Measurements from ENCODE around the gene SPECC1L.

SPECC1L gene

DNA sequence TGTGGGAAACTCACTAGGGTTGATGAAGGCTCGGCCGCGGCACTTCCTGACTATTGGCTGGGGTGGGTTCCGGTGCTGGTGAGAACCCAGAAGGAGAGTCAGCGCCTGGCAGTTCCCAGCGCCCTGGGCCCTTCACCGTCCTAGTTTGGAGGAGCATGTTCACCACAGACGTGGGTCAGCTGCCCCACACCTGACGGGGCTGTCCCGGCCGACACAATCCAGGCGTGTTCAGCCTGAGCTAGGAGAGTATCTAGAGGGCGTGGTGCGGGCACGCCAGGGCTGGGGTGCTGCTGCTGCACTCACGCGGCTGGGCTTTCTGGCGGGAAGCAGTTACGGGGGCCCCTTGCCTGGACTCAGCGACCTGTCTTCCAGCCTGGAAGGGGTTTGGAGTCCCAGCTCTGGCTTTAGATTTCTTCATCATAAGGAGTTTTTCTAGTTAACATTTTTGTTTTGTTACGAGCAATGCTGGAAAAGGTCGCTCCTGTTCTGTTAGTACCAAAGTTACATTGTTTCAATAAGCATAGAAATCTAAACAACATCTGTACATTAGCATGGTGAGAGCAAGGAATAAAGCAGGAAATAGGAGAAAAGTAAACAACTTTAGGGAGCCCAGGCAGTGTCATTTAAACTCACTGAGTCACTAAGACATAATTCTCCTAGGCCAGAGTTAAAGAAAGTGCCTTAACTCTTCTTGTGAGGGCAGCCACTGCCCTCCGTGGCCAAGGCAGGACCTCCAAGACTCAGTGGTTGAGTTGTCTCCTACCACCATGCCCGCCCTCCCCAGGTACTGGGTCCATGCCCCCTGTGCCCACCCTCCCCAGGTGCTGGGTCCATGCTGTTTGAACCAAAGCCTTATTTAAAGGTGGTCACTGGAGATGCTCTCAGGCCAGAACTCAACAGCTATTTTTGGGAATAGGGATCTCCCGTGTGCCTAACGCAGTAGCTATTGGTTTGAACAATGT, 144.6 kb downstream of the SPECC1L start:
- no peak for DNase-seq (ENCODE audit: low read depth in 2 of 2)

GRCh38 chr22:24416095-24416494, 145.5 kb downstream of the SPECC1L start:
- no peak for DNase-seq (ENCODE audit: low read depth in 2 of 2)

GRCh38 chr22:24416611-24417010, 146.0 kb downstream of the SPECC1L start:
- no peak for DNase-seq (ENCODE audit: low read depth in 2 of 2)

DNA sequence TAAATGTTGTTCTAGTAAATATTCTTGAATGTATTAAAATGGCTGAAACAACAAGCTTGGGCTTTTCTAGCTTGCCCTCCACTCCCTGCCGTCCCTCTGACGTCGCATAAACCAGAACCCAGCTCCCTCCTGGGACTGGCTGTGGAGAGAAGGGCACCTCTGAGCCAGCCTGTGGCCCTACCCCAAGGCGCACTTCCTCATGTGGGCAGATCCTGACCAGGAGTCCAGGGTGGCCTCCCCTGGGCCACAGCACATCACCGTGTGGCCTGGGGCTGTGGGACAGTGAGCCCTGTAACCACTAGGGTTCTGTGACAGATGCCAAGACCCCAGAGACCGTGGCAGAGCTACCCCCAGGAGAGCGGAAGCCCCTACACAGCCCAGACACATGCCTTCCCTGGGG, 146.6 kb downstream of the SPECC1L start:
- no peak for DNase-seq (ENCODE audit: low read depth in 2 of 2)

DNA sequence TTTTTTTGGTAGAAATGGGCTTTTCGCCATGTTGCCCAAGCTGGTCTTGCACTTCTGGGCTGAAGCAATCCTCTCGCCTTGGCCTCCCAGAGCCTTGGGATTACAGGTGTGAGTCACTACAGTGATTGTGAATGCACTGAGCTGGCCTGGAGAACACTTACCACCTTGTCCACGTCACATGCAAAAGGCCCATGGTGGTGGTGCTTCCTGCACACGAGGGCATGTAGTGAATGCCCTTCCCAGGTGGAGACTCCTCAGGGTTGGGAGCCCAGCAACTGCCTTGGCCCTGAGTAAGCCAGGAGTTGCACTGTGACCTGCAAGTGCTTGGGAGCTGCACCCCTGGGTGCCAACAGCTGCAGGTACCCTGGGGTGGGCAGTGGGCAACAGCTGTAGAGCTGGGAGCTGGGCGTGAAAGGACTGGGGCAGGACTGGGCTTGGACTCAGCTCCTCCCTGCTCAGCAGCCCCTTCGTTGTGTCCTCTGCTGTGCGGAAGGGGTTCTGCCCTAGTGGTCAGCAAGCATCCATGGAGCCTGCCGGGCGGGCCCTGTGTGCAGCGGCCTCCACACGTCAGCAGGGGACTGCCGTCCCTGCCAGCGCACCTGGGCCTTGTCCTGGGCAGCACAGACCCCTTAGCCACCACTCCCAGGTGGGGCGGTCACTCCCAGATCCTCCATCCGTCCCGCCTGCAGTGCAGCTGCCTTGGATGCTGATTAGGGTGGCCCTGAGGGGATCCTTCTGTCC, 147.4 kb downstream of the SPECC1L start:
- DNase-seq (ENCODE audit: low read depth in 2 of 2) = no peak

DNA sequence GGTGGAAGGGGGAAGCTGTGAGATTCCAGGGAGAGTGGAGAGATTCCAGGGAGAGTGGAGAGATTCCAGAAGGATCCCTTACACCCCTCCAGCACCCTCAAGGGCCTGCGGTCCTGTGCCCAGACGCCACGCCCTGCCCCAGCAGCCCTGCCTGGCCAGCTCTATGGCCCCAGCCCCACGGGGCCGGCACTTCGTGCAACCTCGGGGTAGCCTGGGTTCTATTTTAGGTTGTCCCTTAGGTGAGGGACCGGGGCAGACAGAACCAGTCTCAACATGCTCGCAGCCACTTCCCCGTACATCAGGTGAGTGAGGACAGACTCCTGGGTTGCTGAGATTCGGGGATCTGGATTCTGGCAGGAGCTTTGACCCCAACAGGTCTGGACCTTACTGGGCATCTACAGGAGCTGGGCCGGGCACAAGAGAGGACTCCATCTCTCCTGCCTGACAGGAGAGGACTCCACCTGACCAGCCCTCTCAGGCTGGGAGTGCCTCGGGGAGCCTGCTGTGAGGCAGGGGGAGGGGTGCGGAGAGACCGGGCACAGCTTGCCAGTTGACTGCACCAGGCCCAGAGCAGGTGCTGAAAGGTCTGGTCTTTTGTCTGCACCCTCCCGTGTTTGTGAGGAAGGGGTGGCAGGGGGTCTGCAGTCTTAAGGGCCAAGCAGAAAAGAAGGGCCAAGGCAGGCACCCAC, 148.3 kb downstream of the SPECC1L start:
- DNase-seq (ENCODE audit: low read depth in 2 of 2) = no peak

- DNase-seq (ENCODE audit: low read depth in 2 of 2) = no peak
Observed at GRCh38 chr22:24419475-24419850, 148.8 kb downstream of the SPECC1L start.

DNA sequence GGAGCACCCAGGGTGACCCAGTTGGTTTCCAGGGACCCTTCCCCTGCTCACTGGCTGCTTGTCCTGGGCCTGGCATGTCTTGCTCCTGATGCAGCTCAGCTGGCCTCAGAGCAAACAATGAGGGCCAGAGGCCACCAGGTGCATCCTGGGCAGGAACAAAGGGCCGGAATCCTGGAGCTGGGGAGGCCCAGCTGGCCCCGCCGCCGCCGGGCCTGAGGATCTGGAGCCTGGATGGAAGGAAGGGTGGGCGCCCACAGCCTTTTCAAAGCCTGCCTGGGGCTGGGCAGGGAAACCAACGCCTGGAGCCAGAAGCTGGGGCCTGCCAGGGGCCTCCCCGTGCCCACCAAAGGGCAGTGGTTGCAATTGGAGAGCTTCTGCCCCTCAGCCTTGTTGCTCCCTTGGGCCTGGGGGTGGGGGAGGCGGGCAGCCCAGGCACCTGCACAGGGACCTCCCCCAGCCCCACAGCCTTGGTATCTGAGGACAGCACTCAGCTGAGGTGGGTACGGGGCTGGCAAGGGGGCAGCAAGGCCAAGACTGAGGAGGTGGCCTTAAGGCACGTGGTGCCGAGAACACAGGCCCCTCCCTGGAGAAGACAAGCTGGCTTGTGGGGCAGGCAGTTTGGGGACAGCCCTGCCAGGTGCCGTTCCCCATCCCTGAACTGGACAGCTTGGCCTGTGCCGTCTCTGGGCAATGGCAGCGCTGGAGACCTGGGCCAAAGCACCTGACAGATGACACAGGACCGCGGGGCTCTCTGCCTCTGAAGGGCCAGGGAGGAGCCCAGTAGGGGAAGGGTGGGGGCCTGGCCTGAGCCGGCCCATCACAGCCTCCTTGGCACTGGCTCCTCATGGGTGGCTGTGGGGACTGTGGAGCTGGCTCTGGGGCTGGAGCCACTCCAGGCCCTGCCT, 149.7 kb downstream of the SPECC1L start:
- no peak for DNase-seq (ENCODE audit: low read depth in 2 of 2)

DNA sequence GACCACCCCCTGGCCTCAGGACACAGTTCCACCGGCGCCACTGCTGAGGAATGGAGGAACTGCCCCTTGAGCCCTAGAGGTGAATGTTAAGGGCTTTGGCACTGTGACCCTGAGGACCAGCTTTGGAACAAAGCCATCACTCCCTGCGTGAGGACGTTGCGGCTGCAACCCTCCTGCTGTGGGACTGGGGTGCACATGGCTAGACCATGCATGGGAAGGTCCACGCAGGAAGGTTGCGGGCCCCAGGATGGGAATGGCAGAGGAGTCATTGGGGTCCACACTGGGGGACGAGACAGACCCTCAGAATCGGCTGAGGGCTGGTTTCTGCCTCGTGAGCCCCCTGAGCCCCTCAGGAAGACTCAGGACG, 150.3 kb downstream of the SPECC1L start:
- no peak for DNase-seq (ENCODE audit: low read depth in 2 of 2)

DNA sequence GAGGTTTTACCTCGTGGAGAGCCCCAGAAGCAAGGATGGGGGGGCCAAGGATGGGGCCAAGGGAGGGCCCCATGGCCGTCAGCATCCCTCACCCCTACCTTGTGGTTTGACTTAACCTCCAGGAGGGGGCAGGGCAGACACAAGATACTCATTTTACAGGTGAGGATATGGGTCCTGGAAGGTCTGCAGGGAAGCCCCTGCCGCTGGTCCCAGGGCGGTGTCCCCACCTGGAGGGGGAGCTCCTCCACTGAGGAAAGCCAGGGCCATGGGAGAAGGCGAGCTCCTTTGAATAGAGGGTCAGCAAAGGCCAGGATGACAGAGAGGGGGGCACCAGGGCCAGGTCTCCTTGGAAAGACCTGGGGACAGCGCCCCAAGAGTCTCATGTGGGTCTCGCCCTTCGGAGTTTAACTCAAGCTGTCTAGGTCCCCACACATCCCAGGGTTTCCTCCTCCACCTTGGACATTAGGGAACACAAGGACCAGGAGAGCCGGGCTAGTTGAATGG, 150.8 kb downstream of the SPECC1L start:
- DNase-seq (ENCODE audit: low read depth in 2 of 2) = peak in 1 of 2 donors; percentile 41

DNA sequence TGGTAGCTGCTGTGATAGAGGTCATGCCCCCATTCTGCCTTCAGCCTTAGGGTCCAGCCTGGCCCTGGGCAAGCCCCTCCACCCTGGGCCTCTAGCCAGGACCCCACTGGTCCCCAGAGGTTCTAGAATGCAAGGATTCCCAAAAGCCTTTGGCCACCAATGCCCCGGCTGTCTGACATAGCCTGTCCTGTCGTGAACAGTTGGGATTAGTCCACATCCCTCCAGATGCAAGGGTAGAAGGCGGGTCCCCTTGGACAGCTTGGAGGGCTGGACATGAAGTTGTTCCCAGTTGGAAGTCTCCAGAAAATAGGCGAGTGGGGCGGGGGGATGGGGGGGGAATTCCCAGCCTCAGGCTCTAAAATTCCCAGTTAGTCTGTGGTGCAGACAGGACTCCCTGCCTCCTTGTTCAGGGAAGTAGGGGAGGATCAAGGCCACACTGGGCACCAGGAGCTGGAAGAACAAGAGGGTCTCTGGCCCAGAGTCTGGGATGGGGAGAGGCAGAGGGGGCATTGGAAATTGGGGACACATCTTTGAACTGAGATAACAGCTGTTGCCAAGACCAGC, 151.6 kb downstream of the SPECC1L start:
- no peak for DNase-seq (ENCODE audit: low read depth in 2 of 2)

DNA sequence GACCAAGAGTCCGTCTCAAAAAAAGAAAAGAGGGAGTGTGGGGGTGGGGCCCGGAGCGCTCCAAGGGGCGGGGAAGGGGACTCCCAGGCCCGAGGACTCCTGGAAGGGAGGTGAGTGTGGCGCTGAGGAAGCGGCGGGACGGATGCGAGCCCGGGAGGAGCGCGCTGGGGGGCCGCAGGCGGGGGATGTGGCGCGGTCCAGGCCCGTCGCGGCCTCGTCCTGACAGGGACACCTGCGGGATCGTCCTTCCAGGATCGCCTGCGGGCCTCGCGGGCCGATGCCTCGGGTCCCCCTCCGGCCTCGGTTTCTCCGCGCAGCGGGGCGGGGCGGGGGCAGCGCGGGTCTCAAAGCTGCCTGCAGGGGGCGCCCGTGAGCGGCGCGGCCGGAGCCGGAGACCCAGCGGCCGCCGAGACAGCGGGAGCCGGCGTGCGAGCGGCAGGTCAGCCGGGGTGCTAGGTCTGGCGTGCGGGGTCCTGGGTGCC, 152.9 kb downstream of the SPECC1L start:
- DNase-seq (ENCODE audit: low read depth in 2 of 2) = peak; percentile 62 to 73

DNA sequence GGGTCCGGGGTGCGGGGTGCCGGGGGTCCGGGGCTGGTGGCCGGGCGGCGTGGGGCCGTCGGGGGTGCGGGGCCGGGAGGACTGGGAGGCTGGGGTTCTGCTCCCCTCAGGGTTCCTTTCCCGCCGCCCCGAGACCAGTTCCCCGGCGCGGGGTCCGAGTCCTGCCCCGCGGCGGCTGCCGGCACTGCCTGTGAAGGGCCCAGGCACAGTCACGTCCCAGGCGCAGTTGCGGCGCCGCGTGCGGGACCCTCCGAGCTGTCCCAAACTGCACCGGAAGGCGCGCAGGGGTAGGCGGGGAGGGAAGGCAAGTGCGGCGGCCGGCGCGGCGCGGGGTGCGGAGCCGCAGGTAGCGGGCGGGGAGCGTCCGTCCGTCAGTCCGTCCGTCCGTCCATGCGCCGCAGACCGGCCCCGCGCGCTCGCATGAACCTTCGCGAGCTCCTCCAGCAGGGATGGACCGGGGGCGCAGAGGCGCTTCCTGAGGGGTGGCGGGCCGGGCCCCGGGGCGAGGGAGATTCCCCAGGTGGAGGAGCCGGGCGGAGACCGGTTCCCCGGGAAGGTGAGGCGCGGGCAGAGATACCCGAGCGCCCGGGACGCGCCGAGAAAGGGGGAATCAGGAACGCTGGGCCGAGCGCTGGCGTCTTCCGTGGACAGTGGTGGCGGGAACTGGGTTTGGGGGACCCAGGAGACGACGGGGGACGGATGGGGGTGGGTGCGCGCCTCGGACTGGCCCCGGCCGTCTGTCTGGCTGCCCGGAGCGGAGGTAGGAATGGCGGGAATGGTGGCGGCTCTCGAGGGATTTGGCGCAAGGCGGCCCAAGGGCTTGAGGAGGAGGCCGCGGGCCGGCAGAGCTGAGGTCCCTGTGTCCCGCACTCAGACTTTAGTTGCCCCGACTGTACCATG, 153.6 kb downstream of the SPECC1L start:
- peak; percentile 38 to 47 for DNase-seq (ENCODE audit: low read depth in 2 of 2)

DNA sequence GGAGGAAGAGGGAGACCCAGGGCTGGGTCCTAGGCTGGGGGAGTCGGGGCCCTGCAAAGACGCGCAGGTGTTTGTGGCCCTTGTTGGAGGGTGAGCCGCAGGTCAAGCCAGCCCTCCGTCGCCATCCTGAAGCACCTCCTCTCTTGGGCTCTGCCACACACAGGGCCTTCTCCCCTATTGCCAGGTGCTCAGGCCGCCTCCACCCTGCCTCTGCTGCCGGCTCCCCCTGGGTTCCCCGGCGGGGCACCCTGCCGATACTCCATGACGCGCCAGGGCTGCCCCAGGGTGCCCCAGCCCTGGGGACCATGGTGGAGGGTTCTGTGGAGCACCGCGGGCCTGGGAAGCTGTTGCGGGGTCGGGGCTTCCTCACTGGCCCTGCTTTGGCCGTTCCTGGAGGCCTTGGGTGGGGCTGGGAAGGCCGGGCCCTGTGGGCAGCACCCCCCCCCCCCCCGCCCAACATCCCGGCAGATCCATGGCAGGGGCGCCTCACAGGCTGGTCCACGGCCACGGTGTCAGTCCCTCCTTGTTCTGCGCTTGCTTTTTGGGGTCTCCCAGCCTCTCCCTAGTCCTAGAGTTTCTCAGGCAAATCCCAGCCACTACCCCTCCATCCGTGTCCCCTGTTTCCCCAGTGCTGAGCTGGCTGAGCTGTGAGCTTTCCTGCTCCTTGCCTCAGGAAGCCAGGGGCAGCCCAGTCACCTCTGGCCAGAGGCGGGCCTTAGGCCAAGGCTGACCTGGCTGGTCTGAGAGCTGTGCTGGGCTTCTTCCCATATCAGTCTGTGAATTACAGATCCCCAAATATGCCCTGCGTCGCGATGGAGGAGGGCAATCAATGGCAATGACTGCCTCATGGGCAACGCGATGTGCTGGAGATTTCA, 154.5 kb downstream of the SPECC1L start:
- no peak for DNase-seq (ENCODE audit: low read depth in 2 of 2)

- DNase-seq (ENCODE audit: low read depth in 2 of 2) = no peak
Observed at GRCh38 chr22:24426436-24426835, 155.8 kb downstream of the SPECC1L start.

DNA sequence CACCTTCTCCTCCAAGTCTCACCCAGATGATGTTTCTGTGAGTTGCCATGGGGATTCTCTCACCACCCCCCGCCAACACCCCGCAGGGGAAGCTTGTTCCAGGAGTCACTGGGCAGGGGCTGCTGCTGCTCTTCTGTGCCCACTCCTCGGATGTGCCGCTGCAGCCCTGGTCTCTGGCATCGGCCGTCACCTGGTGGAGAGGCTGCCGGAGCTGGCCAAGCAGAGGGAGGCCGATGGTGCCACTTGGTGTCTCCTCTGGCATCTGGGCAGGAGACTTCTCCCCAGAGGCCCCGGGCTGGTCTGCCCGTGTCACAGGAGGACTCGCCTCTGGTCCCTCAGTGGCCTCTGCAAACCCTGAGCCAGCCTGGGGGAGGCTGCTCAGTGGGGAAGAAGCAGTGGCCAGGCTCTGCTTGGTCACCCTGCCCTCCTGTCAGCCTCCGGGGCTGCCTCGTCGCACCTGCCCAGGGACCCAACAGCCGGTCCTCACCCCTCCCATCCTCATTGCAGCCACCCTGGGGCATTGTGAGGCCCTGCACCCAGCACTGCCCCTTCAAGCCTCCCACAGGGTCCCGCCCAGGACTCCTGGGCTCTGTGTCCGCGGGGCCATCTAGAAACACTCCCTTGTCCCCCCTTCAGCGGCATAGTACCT, 156.3 kb downstream of the SPECC1L start:
- no peak for DNase-seq (ENCODE audit: low read depth in 2 of 2)

DNA sequence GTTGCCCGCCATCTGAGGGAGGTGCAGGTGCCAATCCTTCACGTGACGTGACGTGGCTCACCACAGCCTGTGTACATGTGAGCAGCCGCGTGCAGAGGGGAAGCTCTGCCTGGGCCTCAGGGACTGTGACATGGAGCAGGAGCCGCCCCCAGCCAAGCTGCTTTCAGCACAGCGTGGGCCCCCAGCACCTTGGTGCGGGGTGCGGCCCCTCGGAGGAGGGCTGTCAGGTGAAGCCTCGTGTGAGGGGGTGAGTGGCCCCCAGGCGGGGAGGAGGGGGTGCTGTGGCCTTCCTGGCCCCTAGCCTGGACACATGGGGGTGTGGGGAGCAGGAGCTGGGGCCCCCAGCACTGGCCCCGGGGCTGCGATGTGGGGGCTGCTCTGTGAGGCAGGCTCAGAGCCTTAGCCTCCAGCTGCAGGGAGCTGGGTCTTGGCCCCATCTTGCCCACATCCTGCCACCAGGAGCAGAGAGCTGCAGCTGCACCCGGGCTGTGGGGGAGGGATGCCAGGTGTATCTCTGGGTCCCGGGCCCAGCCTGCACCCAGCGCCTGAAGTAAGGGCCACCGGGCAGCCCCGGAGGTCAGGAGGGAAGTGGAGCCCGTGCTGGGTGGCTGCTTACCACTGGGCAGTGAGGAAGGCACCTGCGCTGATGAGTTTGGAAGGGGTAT, 157.0 kb downstream of the SPECC1L start, which contains the start of gene ADORA2A:
Gene ADORA2A (plus strand): TSS at position 100 of the 665 bp plus-strand sequence. CDS start 5,806 bp downstream, outside the sequence.
- DNase-seq (ENCODE audit: low read depth in 2 of 2) = peak; percentile 69 to 74

All from stimulated activated CD4-positive, alpha-beta T cell treated with anti-CD3 and anti-CD28 coated beads, Interleukin-1b, Interleukin-23, amount 100 ng/mL, for 4 hours (primary cell).